Activated T-helper 17 cell treated with anti-CD3 and anti-CD28 coated beads, Interleukin-2, amount 50 U/mL, for 72 hours (primary cell): ENCODE measurements around the gene SIGLEC7. TPM values are rescaled to one million over a fixed set of nuclear protein-coding genes. Genes with fewer than 3 reads are reported as not detected.

Experiments used
- ATAC-seq: fragments of 150-1000 bp; cut with Tn5 transposase; replicated peaks from 2 replicates; pipeline ENCODE4 v1.10.0; 2021; ENCODE audit warnings: mild to moderate bottlenecking, moderate library complexity
- H3K27ac Mint-ChIP-seq: one replicate; pipeline ENCODE4 v1.8.0; 2022; ENCODE audit warnings: mixed read lengths
- H3K27me3 Mint-ChIP-seq: one replicate; pipeline ENCODE4 v1.8.0; 2022; ENCODE audit warnings: mixed read lengths
- H3K36me3 Mint-ChIP-seq: one replicate; pipeline ENCODE4 v1.8.0; 2022; ENCODE audit warnings: low read depth, mild to moderate bottlenecking, mixed read lengths
- H3K4me1 Mint-ChIP-seq: one replicate; pipeline ENCODE4 v1.8.0; 2022; ENCODE audit warnings: mixed read lengths
- H3K4me3 Mint-ChIP-seq: one replicate; pipeline ENCODE4 v1.8.0; 2022; ENCODE audit warnings: mild to moderate bottlenecking, mixed read lengths
- H3K9me3 Mint-ChIP-seq: one replicate; pipeline ENCODE4 v1.8.0; 2022; ENCODE audit warnings: mixed read lengths
- total RNA-seq, 2 donors: library from RNA; stranded (reverse); gene quantifications; one replicate each; pipeline ENCODE4 v1.2.3, GENCODE V29; 2022

Gene SIGLEC7
- total RNA-seq, 2 donors from 2014 or later, result not detected

GRCh38 chr19:51185069-51185867 lies 43.2 kb downstream of the SIGLEC7 start:
- no peaks in the 10 kb centered on the region for H3K4me1 Mint-ChIP-seq
- no peaks in the 10 kb centered on the region for H3K36me3 Mint-ChIP-seq
- peaks cover 17% of the 10 kb centered on the region for H3K27me3 Mint-ChIP-seq
- no peak for ATAC-seq
- H3K9me3 Mint-ChIP-seq, result no peaks in the 10 kb centered on the region
- no peak overlapping the region for H3K27ac Mint-ChIP-seq
- H3K4me3 Mint-ChIP-seq, result no peak overlapping the region

DNA sequence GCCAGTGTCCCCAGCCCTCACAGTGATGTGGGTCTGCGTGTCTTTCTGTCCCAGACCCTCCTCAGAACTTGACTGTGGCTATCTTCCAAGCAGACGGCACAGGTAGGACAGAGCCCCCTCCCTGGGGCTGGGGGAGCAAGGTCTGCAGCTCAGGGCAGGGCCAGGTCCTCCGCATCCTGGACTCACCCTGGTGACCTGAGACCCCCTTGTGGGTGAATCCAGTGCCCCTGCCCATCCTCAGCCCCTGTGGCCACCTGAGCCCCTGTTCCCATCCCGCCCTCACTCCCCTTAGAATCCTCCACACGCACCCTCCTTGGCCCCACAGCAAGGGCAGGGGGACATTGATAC lies 43.7 kb downstream of the SIGLEC7 start:
- H3K27ac Mint-ChIP-seq, result no peak overlapping the region
- H3K27me3 Mint-ChIP-seq, result peaks cover 17% of the 10 kb centered on the region
- no peaks in the 10 kb centered on the region for H3K4me1 Mint-ChIP-seq

GRCh38 chr19:51186323-51186722 lies 44.2 kb downstream of the SIGLEC7 start:
- ATAC-seq, result no peak
- Mint-ChIP-seq H3K4me1 (no peaks in the 10 kb centered on the region), H3K27ac (no peak overlapping the region), H3K36me3 (no peaks in the 10 kb centered on the region), H3K4me3 (no peak overlapping the region), H3K27me3 (peaks cover 17% of the 10 kb centered on the region), H3K9me3 (no peaks in the 10 kb centered on the region)

More for the DNA sequence above, 43.7 kb downstream of the SIGLEC7 start:
- ATAC-seq, result no peak
- Mint-ChIP-seq H3K4me3 (no peak overlapping the region), H3K9me3 (no peaks in the 10 kb centered on the region), H3K36me3 (no peaks in the 10 kb centered on the region)

DNA sequence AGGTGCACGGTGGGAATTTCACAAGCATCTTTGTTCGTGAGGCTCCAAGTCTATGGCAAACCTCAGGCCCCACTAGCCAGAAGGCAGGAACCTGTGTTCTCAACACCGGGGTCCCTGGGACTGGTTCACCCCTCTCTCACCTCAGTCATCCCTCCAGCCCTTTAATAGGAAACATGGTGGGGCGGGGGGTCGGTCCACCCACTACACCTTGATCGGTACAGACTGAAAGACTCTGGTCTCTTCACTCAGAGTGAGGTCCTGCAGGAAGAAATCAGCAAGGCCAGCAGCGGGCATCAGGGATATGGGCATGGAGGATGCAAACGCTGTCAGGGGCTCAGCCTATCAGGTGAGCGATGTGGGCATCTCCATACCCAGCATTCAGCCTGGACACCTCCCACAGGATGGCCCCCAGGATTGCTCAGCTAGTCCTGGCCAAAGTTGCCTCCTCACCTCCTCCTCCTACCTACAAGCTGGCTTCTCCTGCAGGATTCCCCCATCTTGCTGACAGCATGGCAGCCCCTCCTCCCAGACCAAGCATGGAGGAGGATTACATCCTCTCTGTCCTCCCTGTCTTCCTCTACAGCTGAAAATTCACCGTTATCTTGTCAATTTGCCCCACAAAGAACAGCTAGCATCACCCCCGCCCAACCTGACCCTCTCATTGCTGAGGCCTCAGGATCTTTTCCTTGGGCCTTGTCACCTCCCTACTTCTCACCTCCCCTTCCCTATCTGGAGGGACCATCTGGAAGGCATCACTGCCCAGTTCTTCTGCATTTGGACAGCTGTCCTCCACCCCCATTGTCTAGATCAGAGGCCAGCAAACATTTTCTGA lies 45.5 kb downstream of the SIGLEC7 start:
- Mint-ChIP-seq H3K4me1 (no peaks in the 10 kb centered on the region), H3K9me3 (no peaks in the 10 kb centered on the region), H3K27me3 (peaks cover 17% of the 10 kb centered on the region), H3K27ac (no peak overlapping the region), H3K36me3 (no peaks in the 10 kb centered on the region), H3K4me3 (no peak overlapping the region)
- ATAC-seq, result no peak

DNA sequence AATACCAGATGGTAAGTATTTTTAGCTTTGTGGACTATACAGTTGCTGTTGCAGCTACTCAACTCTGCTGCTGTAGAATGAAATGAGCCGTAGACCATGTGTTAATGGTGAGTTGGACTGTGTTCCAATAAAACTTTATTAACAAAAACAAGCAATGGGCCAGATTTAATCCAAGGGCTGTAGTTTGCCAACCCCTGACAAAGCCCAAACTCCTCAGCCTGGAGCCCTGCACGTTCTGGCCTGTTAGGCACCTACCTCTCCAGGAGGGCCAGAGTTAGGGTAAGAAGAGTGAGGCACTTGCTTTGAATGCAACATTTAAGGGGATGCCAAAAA lies 46.1 kb downstream of the SIGLEC7 start:
- H3K4me1 Mint-ChIP-seq, result no peaks in the 10 kb centered on the region
- H3K36me3 Mint-ChIP-seq, result no peaks in the 10 kb centered on the region
- no peak overlapping the region for H3K27ac Mint-ChIP-seq
- no peak overlapping the region for H3K4me3 Mint-ChIP-seq
- peaks cover 17% of the 10 kb centered on the region for H3K27me3 Mint-ChIP-seq
- no peaks in the 10 kb centered on the region for H3K9me3 Mint-ChIP-seq
- no peak for ATAC-seq

- H3K9me3 Mint-ChIP-seq, result no peaks in the 10 kb centered on the region
- no peak for ATAC-seq
- no peak overlapping the region for H3K27ac Mint-ChIP-seq
- H3K4me3 Mint-ChIP-seq, result no peak overlapping the region
- H3K36me3 Mint-ChIP-seq, result no peaks in the 10 kb centered on the region
- H3K4me1 Mint-ChIP-seq, result no peaks in the 10 kb centered on the region
- peaks cover 8% of the 10 kb centered on the region for H3K27me3 Mint-ChIP-seq
These were observed 50.6 kb downstream of the SIGLEC7 start for GRCh38 chr19:51192689-51193088.

- Mint-ChIP-seq H3K36me3 (no peaks in the 10 kb centered on the region), H3K27ac (no peak overlapping the region), H3K27me3 (peaks cover 4% of the 10 kb centered on the region), H3K4me3 (peak overlapping the region; percentile 42), H3K9me3 (no peaks in the 10 kb centered on the region), H3K4me1 (no peaks in the 10 kb centered on the region)
- ATAC-seq, result peak; percentile 90
These were observed 52.6 kb downstream of the SIGLEC7 start for GRCh38 chr19:51194527-51195315.

DNA sequence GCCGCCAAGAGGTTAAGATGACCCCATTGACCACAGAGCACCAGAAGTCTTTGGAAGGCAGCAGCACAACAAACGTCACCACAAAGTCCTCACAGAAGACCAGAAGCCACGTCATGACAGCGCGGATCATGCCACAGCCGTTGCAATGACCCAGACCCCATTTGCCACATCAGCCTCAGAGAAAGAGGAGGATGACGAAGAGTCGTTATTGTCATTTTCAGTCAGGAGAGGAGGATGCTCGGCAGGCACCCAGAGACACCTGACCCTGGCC lies 53.1 kb downstream of the SIGLEC7 start:
- ATAC-seq, result no peak
- Mint-ChIP-seq H3K27ac (no peak overlapping the region), H3K27me3 (peaks cover 7% of the 10 kb centered on the region), H3K9me3 (no peaks in the 10 kb centered on the region), H3K36me3 (no peaks in the 10 kb centered on the region), H3K4me1 (no peaks in the 10 kb centered on the region), H3K4me3 (peak overlapping the region; percentile 42)

- Mint-ChIP-seq H3K9me3 (no peaks in the 10 kb centered on the region), H3K4me1 (no peaks in the 10 kb centered on the region), H3K4me3 (no peak overlapping the region), H3K27ac (no peak overlapping the region), H3K27me3 (peaks cover 11% of the 10 kb centered on the region), H3K36me3 (no peaks in the 10 kb centered on the region)
- ATAC-seq, result no peak
These were observed 53.5 kb downstream of the SIGLEC7 start for GRCh38 chr19:51195616-51196015.

DNA sequence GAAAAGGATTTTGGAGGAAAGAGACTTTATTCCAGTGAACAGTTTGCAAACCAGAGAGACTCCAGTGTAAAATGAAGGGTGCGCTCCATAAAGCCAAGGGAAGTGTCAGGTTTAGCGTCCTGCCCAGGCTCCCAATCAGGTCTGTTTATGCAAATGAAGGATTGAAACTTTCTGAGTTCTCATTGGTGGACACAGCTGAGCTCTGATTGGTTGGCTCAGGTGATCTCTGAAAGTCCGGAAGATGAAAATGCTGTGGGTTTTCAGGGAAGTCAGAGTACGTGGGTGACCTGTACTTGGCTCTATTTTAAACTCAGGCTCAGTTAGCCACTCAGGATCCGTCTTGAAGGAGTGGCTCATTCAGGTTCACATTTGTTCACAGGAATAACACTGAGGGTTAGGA lies 54.1 kb downstream of the SIGLEC7 start:
- peak; percentile 45 for ATAC-seq
- Mint-ChIP-seq H3K4me1 (no peaks in the 10 kb centered on the region), H3K36me3 (no peaks in the 10 kb centered on the region)

DNA sequence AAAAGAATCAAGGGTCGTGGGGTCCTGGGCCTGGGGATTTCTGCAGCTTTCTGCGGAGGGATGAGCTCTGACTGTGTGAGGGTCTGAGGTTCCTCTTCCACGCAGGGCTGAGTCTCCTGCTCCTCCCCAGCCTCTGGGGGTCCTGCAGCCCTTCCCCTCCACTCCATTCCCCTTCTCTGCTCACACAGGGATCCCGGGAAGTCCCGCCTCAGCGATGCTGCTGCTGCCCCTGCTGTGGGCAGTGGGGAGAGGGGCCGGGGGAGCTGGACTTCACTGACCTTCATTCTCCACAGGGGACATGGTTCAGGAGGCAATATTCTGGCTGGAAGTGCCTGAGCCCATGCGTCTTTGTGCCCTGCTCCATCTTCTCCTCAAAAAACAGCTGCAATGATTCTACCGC lies 56.5 kb downstream of the SIGLEC7 start:
- Mint-ChIP-seq H3K27ac (no peak overlapping the region), H3K27me3 (peaks cover 18% of the 10 kb centered on the region), H3K4me3 (no peak overlapping the region), H3K4me1 (no peaks in the 10 kb centered on the region), H3K36me3 (no peaks in the 10 kb centered on the region), H3K9me3 (no peaks in the 10 kb centered on the region)
- ATAC-seq, result no peak

More for the DNA sequence above, 54.1 kb downstream of the SIGLEC7 start:
- no peaks in the 10 kb centered on the region for H3K9me3 Mint-ChIP-seq
- H3K27me3 Mint-ChIP-seq, result peaks cover 14% of the 10 kb centered on the region
- no peak overlapping the region for H3K27ac Mint-ChIP-seq
- H3K4me3 Mint-ChIP-seq, result no peak overlapping the region

DNA sequence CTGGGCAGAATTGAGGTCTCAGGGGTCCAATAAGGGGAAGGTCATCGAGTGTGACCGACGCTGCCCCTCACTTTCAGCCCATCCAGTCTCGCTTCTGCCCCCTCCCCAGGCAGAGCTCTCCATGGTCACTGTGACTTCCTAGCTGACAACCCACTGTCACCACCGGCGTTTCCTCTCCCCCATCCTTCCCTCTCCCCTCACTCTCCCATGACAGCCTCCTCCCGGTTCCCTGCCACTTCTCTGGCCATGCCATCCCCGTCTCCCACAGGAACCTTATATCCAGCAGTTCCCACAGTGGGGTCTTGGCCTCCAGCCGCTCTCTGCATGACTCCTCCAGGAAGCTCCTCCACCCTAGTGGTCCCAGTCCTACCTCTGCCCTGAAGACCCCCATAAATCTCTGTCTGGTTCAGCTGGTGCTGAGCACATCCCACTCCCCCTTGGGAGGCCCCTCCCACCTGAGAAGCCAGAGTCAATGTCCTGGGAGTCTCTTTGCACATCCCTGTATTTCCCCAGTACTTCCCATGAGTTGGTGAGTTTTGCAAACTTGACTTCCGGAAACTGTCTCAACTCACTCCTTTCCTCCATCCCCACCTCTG lies 58.1 kb downstream of the SIGLEC7 start:
- Mint-ChIP-seq H3K27me3 (peaks cover 18% of the 10 kb centered on the region), H3K27ac (no peak overlapping the region), H3K4me1 (no peaks in the 10 kb centered on the region), H3K4me3 (no peak overlapping the region), H3K36me3 (no peaks in the 10 kb centered on the region), H3K9me3 (no peaks in the 10 kb centered on the region)
- ATAC-seq, result no peak

DNA sequence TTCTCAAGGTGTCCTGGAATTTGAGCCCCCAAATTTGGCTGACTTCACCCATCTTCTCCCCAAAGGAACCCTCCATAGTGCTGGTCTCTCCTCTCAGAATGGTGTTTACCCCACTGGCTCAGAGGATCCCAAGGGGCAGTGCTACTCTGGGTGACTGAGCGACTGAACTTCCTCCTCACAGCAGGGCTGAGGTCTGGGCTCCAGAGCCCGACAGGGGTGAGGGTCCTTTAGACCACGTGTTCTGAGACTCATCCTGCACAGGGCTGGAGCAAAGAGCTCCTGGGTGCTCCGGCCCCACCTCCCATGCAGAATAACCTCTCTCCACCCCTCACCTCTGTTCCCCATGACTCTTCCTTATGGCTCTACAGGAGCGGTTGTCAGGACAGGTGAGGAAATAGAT lies 59.6 kb downstream of the SIGLEC7 start:
- Mint-ChIP-seq H3K27ac (no peak overlapping the region), H3K4me3 (no peak overlapping the region), H3K4me1 (no peaks in the 10 kb centered on the region), H3K9me3 (no peaks in the 10 kb centered on the region), H3K36me3 (no peaks in the 10 kb centered on the region), H3K27me3 (peaks cover 20% of the 10 kb centered on the region)
- no peak for ATAC-seq
